Measurements from ENCODE around the gene CSRNP3. TPM values are rescaled to one million over a fixed set of nuclear protein-coding genes. Genes with fewer than 3 reads are reported as not detected.

The CSRNP3 gene
- polyA plus RNA-seq, 2 of the 4 experiments (the other 2 are of a cell fraction) = 0.05 to 0.25 TPM

DNA sequence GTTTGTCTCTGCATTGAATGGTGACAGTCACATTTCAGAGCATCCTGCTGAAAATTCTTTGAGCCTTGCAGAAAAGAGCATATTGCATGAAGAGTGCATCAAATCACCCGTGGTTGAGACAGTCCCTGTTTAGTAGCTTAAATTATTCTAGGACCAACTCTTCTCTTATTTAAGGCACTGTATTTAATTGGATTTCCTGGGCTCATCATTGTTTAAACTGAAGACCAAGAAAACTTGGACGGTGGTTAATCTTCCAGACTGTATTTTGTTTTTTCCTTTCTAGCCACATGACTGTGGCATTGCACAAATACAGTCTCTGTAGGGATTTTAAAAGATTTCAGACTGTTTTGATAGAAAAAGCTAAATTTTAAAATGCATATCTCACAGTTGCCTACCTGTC lies 210.1 kb downstream of the CSRNP3 start:
- no peak for DNase-seq (ENCODE audit: low read depth in 1 of 2, low spot score in 1 of 2)
- no peak for TF ChIP-seq HOXA7 (CRISPR knock-in tag; IDR thresholded peaks at IDR 0.05)
- TF ChIP-seq, protein P1, sequence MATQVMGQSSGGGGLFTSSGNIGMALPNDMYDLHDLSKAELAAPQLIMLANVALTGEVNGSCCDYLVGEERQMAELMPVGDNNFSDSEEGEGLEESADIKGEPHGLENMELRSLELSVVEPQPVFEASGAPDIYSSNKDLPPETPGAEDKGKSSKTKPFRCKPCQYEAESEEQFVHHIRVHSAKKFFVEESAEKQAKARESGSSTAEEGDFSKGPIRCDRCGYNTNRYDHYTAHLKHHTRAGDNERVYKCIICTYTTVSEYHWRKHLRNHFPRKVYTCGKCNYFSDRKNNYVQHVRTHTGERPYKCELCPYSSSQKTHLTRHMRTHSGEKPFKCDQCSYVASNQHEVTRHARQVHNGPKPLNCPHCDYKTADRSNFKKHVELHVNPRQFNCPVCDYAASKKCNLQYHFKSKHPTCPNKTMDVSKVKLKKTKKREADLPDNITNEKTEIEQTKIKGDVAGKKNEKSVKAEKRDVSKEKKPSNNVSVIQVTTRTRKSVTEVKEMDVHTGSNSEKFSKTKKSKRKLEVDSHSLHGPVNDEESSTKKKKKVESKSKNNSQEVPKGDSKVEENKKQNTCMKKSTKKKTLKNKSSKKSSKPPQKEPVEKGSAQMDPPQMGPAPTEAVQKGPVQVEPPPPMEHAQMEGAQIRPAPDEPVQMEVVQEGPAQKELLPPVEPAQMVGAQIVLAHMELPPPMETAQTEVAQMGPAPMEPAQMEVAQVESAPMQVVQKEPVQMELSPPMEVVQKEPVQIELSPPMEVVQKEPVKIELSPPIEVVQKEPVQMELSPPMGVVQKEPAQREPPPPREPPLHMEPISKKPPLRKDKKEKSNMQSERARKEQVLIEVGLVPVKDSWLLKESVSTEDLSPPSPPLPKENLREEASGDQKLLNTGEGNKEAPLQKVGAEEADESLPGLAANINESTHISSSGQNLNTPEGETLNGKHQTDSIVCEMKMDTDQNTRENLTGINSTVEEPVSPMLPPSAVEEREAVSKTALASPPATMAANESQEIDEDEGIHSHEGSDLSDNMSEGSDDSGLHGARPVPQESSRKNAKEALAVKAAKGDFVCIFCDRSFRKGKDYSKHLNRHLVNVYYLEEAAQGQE (IDR thresholded peaks at IDR 0.05) = no peak
- no peak for TF ChIP-seq CHD2 (IDR thresholded peaks at IDR 0.05; ENCODE audit: low read length, partially characterized antibody)
- no peak for TF ChIP-seq BHLHE40 (IDR thresholded peaks at IDR 0.05; ENCODE audit: low read depth, low read length)
- TF ChIP-seq HOXB5 (CRISPR knock-in tag; IDR thresholded peaks at IDR 0.05) = no peak
- no peak for TF ChIP-seq ZSCAN20 (CRISPR knock-in tag; IDR thresholded peaks at IDR 0.05)
- TF ChIP-seq CTCF (IDR thresholded peaks at IDR 0.05) = no peak
- ATAC-seq = no peak
- no peaks in the 10 kb centered on the region for H3K9me3 ChIP-seq
- no peak for FAIRE-seq
- 45% methylated on average over 2 of the region's 2 CpGs for WGBS (ENCODE audit: missing lambda C conversion rate)
- H3K4me1 ChIP-seq = peaks cover 5% of the 10 kb centered on the region; the same call in 1 of the 3 replicates
- CTCF ChIA-PET = no interaction called here
- H3K4me3 ChIP-seq = no peak overlapping the region
- H3K27ac ChIP-seq = no peak overlapping the region
- POLR2A ChIA-PET = no interaction called here
- H3K4me2 ChIP-seq = no peak overlapping the region

DNA sequence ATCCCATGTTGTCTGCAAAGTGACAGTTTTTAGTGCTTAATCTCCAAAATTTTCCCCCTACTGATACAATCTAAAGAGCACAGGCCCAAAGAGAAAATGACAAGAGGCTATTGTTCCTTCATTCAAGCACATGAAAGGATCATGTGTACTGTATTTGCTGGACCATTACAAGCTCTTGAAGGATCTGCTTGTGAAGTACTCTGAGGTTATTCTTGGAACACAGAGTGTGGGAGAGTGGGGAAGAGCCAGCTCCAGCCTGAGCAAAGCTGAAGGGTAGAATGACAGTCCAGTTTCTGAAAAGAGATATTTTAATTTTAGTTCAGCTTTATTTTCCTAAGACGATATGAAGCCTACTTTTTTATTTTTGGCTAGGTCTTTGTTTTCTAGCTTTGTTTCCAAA lies 212.3 kb downstream of the CSRNP3 start:
- TF ChIP-seq PHF8 (IDR thresholded peaks at IDR 0.05; ENCODE audit: borderline replicate concordance, low read depth) (no peak), EHF (CRISPR knock-in tag; IDR thresholded peaks at IDR 0.05) (no peak), RCOR1 (IDR thresholded peaks at IDR 0.05; ENCODE audit: low read depth, low read length) (no peak), TFCP2L1 (CRISPR knock-in tag; IDR thresholded peaks at IDR 0.05) (no peak), ZNF302 (CRISPR knock-in tag; IDR thresholded peaks at IDR 0.05) (no peak), HOXB5 (CRISPR knock-in tag; IDR thresholded peaks at IDR 0.05) (no peak), EP300 (IDR thresholded peaks at IDR 0.05) (no peak), RAD21 (conservative IDR thresholded peaks at IDR 0.05 in 1 of 2, IDR thresholded peaks at IDR 0.05 in 1 of 2) (no peak)
- ChIA-PET POLR2A (no interaction called here), CTCF (interaction anchor here (0.7 kb wide), 1 partner anchor 18 kb away, joined by 3 read pairs; no protein-coding TSS in a partner anchor)
- Histone ChIP-seq H3K9me3 (no peaks in the 10 kb centered on the region), H3K4me1 (no peaks in the 10 kb centered on the region), H3K27ac (no peak overlapping the region), H3K4me2 (no peak overlapping the region), H3K4me3 (no peak overlapping the region)
- 23% methylated on average over 1 of the region's 1 CpG for WGBS (ENCODE audit: missing lambda C conversion rate)
- DNase-seq (ENCODE audit: low read depth in 1 of 2, low spot score in 1 of 2) (no peak), ATAC-seq (no peak), FAIRE-seq (no peak)

DNA sequence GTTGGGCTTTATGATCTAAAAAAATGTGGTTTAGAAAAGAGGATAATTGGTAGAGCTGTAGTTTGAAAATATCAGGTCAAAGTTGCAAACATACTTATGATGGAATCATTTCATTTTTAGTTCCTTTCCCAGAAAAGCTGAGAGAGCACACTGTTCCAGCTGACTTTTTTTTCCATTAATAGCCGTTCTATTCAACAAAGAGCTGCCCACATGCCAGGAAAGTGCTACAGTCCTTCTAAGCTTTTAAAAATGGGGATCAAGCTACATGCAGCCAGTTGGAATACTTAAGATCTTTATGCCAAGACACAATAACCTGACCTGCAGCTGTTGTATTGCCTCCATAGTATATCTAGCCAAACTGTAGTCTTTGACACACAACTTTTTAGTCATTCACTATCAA lies 213.0 kb downstream of the CSRNP3 start:
- FAIRE-seq (no peak), DNase-seq (ENCODE audit: low read depth in 1 of 2, low spot score in 1 of 2) (no peak), ATAC-seq (no peak)
- no peaks in the 10 kb centered on the region for H3K4me1 ChIP-seq
- H3K4me3 ChIP-seq = no peak overlapping the region
- CTCF ChIA-PET = no interaction called here
- H3K4me2 ChIP-seq = no peak overlapping the region
- no peaks in the 10 kb centered on the region for H3K9me3 ChIP-seq
- POLR2A ChIA-PET = no interaction called here
- WGBS (ENCODE audit: missing lambda C conversion rate) = 20% methylated on average over 1 of the region's 1 CpG
- TF ChIP-seq EHMT2 (IDR thresholded peaks at IDR 0.05; ENCODE audit: low read depth) (no peak), ZSCAN20 (CRISPR knock-in tag; IDR thresholded peaks at IDR 0.05) (no peak), CBX8 (IDR thresholded peaks at IDR 0.05) (no peak), ZC3H11A (IDR thresholded peaks at IDR 0.05) (no peak), PHF8 (IDR thresholded peaks at IDR 0.05; ENCODE audit: borderline replicate concordance, low read depth) (no peak), POLR2A (IDR thresholded peaks at IDR 0.05; ENCODE audit: low read length) (no peak), EP300 (IDR thresholded peaks at IDR 0.05) (no peak), BCL3 (IDR thresholded peaks at IDR 0.05) (no peak), TP53 (CRISPR knock-in tag; IDR thresholded peaks at IDR 0.05) (no peak), HES2 (IDR thresholded peaks at IDR 0.05) (no peak), NR3C1 (IDR thresholded peaks at IDR 0.05) (no peak), BHLHE40 (IDR thresholded peaks at IDR 0.05; ENCODE audit: low read depth, low read length) (no peak), JUN (IDR thresholded peaks at IDR 0.05) (no peak), KDM1A (IDR thresholded peaks at IDR 0.05; ENCODE audit: low read depth) (no peak), ZNF302 (CRISPR knock-in tag; IDR thresholded peaks at IDR 0.05) (no peak), RFX5 (IDR thresholded peaks at IDR 0.05) (no peak), ZFP36 (IDR thresholded peaks at IDR 0.05; ENCODE audit: borderline replicate concordance, partially characterized antibody) (no peak), NPAS2 (CRISPR knock-in tag; IDR thresholded peaks at IDR 0.05; ENCODE audit: borderline replicate concordance) (no peak), TFCP2L1 (CRISPR knock-in tag; IDR thresholded peaks at IDR 0.05) (no peak)
- TF ChIP-seq, protein P2, sequence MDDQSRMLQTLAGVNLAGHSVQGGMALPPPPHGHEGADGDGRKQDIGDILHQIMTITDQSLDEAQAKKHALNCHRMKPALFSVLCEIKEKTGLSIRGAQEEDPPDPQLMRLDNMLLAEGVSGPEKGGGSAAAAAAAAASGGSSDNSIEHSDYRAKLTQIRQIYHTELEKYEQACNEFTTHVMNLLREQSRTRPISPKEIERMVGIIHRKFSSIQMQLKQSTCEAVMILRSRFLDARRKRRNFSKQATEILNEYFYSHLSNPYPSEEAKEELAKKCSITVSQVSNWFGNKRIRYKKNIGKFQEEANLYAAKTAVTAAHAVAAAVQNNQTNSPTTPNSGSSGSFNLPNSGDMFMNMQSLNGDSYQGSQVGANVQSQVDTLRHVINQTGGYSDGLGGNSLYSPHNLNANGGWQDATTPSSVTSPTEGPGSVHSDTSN (IDR thresholded peaks at IDR 0.05) = no peak
- H3K27ac ChIP-seq = no peak overlapping the region
